ACC112 (cell line): Measurements from ENCODE around the gene CFAP46.

ENCODE experiments used
- H2AFZ ChIP-seq: fragments of 200-600 bp; sonication (generic); one replicate; pipeline ENCODE4 v1.6.0; 2017; ENCODE audit warnings: antibody characterized with exemption, low read length; ENCODE audit not compliant: unreplicated experiment
- H3K27ac ChIP-seq: fragments of 200-600 bp; sonication (generic); 2 replicates; pipeline ENCODE4 v1.5.1; 2014; ENCODE audit warnings: low read depth, mild to moderate bottlenecking, antibody characterized with exemption, low read length, moderate library complexity
- H3K27me3 ChIP-seq: fragments of 200-600 bp; sonication (generic); 2 replicates; pipeline ENCODE4 v1.6.1; 2014; ENCODE audit warnings: mild to moderate bottlenecking, antibody characterized with exemption, low read length, moderate library complexity, mixed read lengths; ENCODE audit not compliant: insufficient read depth
- H3K36me3 ChIP-seq: fragments of 200-600 bp; sonication (generic); 2 replicates; pipeline ENCODE4 v1.6.1; 2016; ENCODE audit warnings: mild to moderate bottlenecking, antibody characterized with exemption, low read length, moderate library complexity, mixed read lengths; ENCODE audit not compliant: insufficient read depth
- H3K4me1 ChIP-seq: fragments of 200-600 bp; sonication (generic); one replicate; pipeline ENCODE4 v1.6.1; 2016; ENCODE audit warnings: low read length, mixed read lengths; ENCODE audit not compliant: insufficient read depth, unreplicated experiment, control insufficient read depth
- H3K4me3 ChIP-seq: fragments of 200-600 bp; sonication (generic); 2 replicates; pipeline ENCODE4 v1.5.1; 2014; ENCODE audit warnings: mild to moderate bottlenecking, low read depth, low read length
- H3K79me2 ChIP-seq: fragments of 200-600 bp; sonication (generic); one replicate; pipeline ENCODE4 v1.6.0; 2016; ENCODE audit warnings: low read length; ENCODE audit not compliant: control insufficient read depth, unreplicated experiment, insufficient read depth

The CFAP46 gene

DNA sequence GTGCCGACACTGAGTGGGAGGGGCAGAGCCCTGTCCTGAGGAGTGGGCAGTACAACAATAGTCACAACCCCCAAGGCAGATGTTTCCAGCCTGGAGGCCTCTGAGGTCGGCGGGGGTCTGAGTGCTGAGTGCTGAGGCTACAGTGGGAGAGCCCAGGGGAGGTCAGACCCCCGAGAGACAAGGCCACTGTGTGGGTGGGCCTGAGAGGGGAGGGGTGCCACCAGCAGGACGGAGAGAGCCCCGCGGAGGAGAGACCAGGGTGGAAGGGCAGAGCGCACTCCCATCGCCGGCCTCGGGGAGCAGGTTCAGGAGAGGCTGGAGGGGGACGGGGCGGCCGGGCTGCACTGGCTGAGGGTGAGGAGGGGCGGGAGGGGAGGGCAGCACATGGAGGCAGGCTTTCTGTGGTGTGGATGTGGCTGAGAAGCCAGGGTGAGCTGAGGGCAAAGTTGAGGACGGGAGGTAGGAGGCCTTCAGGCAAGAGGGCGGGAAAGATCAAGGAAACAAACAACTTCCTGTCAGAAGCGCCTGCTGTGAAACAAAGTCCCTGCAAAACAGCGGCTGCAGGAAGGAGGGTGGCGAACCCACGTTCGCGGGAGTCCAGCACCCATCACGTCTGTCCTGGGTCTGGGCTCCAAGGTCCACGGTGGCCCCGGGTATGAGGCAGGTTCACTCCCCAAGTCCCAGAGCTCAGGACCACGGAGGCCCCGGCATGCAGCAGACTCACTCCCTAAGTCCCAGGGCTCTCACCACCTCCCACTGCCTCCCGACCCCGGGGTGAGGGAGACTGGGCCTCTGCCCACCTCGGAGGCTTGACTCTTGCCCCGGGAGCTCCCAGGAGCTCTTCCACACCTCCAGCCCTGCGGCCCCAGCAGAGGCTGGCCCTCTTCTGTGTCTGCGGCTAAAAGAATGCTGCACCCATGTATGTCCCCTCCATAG is 79.6 kb downstream of the CFAP46 start:
- Histone ChIP-seq H3K36me3 (no peaks in the 10 kb centered on the region), H3K27me3 (peaks cover 15% of the 10 kb centered on the region), H3K4me3 (no peak overlapping the region), H3K4me1 (no peaks in the 10 kb centered on the region), H3K27ac (no peak overlapping the region), H2AFZ (no peak overlapping the region), H3K79me2 (no peaks in the 10 kb centered on the region)

DNA sequence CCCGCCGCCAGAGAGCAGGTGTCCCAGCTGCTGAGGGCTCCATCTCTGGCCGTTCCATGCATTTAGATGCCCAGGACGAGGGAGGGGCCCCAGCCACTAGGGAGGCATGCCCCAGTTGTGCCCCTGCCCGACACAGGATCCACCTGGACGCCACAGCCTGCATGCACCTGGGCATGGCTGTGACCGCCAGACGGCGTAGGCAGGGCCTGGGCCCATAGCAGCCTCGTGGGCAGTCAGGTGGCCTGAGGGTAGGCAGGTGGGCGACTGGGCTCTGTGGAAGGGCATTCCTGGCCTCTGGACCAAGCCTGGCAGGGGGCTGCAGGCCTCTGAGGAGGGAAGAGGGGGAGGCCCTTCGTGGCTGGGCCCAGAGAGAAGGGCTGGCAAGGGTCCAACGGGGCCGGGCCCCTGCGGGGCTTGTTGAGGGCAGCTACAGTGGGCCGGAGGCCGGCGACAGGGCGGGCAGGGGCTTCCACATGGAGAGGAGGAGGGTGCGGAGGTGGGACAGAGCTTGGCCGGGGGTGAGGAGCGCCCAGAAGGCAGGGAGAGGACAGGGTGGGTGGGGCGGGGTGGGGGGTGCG is 80.4 kb downstream of the CFAP46 start:
- H3K27me3 ChIP-seq = peaks cover 16% of the 10 kb centered on the region
- no peak overlapping the region for H3K27ac ChIP-seq
- H3K4me1 ChIP-seq = no peaks in the 10 kb centered on the region
- no peak overlapping the region for H3K4me3 ChIP-seq
- no peaks in the 10 kb centered on the region for H3K79me2 ChIP-seq
- H2AFZ ChIP-seq = no peak overlapping the region
- H3K36me3 ChIP-seq = no peaks in the 10 kb centered on the region

DNA sequence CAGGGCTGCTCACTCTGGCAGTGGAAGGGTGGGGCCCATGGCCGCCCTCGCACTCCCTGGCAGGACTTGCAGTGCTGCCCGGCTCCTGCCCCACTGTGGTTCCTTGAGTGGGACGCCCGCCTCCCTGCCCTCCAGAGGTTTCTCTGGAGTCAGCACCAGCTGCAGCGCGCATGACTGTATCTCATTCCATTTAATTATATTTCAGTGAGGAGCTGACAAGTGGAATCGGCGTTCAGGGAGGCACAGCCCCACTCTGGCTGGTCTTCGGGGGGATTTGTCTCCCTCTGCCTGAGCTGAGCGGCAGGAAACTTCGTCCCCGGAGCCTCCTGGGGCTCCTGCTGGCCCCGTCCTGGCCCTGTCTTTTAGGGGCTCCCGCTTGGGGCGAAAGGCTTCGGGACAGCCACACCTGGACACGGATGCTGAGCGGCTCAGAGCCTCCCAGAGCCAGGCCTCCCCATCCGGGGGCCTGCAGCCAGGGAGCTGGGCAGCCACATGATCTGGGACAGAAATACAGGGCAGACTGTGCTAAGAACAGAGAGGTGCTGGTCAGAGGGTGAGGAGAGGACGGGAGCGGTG is 81.2 kb downstream of the CFAP46 start:
- no peak overlapping the region for H3K4me3 ChIP-seq
- H3K79me2 ChIP-seq = no peaks in the 10 kb centered on the region
- H3K36me3 ChIP-seq = no peaks in the 10 kb centered on the region
- H3K4me1 ChIP-seq = no peaks in the 10 kb centered on the region
- H3K27me3 ChIP-seq = peaks cover 23% of the 10 kb centered on the region
- no peak overlapping the region for H2AFZ ChIP-seq
- H3K27ac ChIP-seq = no peak overlapping the region

DNA sequence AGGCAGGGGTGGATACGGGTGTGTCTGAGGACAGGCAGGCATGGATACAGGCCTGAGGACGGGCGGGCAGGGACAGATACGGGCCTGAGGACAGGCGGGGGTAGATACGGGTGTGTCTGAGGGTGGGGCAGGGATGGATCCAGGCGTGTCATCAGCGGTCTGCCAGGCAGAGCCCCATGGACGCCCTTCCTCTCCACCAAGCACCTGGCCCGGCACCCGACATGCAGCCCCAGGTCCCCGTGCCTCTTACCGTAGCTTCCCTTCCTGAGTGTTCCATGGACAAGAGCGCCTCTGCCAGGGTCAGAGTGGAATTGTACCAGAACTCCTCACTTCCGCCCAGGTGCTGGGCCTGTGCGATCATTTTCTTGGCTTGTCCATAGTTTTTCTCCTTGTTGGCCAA is 81.8 kb downstream of the CFAP46 start:
- Histone ChIP-seq H3K4me3 (no peak overlapping the region), H3K36me3 (no peaks in the 10 kb centered on the region), H3K27ac (no peak overlapping the region), H3K27me3 (peaks cover 29% of the 10 kb centered on the region), H3K79me2 (no peaks in the 10 kb centered on the region), H3K4me1 (no peaks in the 10 kb centered on the region), H2AFZ (no peak overlapping the region)

DNA sequence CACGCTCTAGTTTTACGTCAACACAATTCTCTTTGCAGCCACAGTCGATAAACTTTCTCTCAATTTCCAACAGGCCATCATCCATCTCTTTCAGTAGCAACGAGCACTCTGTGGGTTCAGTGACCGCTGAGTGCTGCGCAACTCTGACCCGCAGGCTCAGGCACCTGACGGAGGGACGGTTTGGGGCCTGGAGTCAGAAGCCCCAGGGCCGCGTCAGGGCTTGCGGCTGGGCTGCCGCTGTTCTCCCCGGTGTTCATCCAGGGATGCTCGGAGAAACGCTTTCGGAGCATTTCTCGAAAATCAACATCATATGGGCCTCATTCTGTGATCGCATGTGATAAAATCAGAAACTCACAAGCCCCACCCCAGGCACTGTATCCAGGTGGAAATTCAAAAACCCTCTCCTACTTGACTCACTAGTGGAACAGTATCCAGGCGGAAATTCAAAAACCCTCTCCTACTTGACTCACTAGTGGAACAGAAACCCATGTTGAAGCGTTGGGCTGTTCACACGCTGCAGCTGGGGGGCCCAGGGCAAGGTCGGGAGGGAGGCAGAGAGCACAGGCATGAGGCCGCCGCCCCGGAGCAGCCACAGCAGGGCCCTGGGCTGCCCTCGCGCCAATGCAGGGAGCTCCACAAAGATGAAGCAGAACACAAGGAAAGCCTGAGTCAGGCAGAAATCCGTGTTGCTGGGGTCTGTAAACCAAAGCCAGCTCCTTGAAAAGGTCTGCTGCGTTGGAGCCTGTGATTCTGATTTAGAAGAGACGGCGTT is 83.1 kb downstream of the CFAP46 start:
- peaks cover 36% of the 10 kb centered on the region for H3K27me3 ChIP-seq
- no peaks in the 10 kb centered on the region for H3K79me2 ChIP-seq
- no peak overlapping the region for H3K27ac ChIP-seq

GRCh38 chr10:132858121-132859081 is 84.0 kb downstream of the CFAP46 start:
- no peak overlapping the region for H3K4me3 ChIP-seq
- H3K4me1 ChIP-seq = no peaks in the 10 kb centered on the region
- no peaks in the 10 kb centered on the region for H3K79me2 ChIP-seq
- no peak overlapping the region for H3K27ac ChIP-seq
- H2AFZ ChIP-seq = no peak overlapping the region
- peaks cover 39% of the 10 kb centered on the region for H3K27me3 ChIP-seq
- H3K36me3 ChIP-seq = no peaks in the 10 kb centered on the region

More for the DNA sequence above, 83.1 kb downstream of the CFAP46 start:
- no peak overlapping the region for H2AFZ ChIP-seq
- H3K36me3 ChIP-seq = no peaks in the 10 kb centered on the region
- no peaks in the 10 kb centered on the region for H3K4me1 ChIP-seq
- no peak overlapping the region for H3K4me3 ChIP-seq

DNA sequence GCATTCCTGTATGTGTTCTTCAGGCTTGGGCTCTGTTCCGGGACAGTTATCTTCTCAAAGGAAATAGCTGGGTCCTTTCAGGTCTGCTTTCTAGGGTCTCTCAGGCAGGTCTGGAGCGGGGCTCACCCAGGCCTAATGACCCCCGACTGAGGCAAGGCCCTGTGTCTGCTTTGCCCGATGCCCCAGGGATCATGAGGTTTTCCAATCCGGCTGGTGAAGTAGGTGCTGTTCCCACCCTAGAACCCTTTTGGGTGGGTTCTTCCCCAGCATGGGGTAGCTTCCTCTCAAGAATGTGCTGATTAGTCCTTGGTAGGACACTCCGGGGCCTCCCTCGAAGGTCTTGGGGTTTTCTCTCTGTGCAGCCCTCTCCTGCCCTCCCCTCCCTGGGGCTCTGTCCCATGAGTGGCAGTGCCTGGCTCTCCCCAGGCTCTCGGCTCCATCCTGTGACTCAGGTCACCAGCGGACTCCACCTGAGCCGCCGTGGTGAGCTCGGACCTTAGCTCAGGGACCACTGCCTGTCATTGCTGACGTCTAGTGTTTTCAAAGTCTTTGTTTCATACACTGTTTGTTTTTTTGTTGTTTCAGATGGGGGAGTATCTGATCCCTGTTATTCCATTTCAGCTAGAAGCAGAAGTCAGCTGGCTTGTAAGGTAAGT is 85.4 kb downstream of the CFAP46 start:
- no peaks in the 10 kb centered on the region for H3K79me2 ChIP-seq
- no peaks in the 10 kb centered on the region for H3K36me3 ChIP-seq
- H3K4me3 ChIP-seq = no peak overlapping the region
- H3K4me1 ChIP-seq = no peaks in the 10 kb centered on the region
- H2AFZ ChIP-seq = no peak overlapping the region
- H3K27me3 ChIP-seq = peaks cover 39% of the 10 kb centered on the region
- H3K27ac ChIP-seq = no peak overlapping the region

- Histone ChIP-seq H3K36me3 (no peaks in the 10 kb centered on the region), H3K4me3 (no peak overlapping the region), H3K4me1 (no peaks in the 10 kb centered on the region), H3K27ac (no peak overlapping the region), H3K79me2 (no peaks in the 10 kb centered on the region), H3K27me3 (peaks cover 39% of the 10 kb centered on the region), H2AFZ (no peak overlapping the region)
Observed at GRCh38 chr10:132855889-132856288, 86.5 kb downstream of the CFAP46 start.

DNA sequence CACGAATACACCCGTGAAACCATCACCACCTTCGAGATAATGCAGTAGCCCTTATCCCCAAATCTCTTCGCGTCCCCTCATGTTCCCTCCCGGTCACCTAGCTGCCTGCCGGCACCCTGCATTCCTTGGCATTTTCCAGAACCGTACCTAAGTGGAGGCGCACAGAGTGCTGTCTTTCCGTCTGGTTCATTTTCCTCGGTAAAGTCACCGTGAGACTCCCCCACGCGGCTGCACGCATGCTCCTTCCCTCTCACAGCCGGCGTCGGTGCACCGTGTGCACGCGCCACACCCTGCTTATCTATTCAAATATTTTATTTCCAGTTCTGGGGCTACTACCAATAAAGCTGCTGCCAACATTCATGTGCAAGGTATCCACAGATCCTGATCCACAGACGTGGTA is 90.9 kb downstream of the CFAP46 start:
- H3K27me3 ChIP-seq = peaks cover 52% of the 10 kb centered on the region

More for the DNA sequence above, 90.9 kb downstream of the CFAP46 start:
- no peaks in the 10 kb centered on the region for H3K79me2 ChIP-seq
- H2AFZ ChIP-seq = no peak overlapping the region
- no peak overlapping the region for H3K4me3 ChIP-seq
- H3K36me3 ChIP-seq = no peaks in the 10 kb centered on the region
- H3K27ac ChIP-seq = no peak overlapping the region
- H3K4me1 ChIP-seq = no peaks in the 10 kb centered on the region
